ENCODE measurements around the gene CHRNA7.
"Not testable (repeated sequence)": the region's sequence is repeated elsewhere in the genome, so short reads cannot be mapped to it uniquely, and the experiment has no call there.

CHRNA7 gene

GRCh38 chr15:32209081-32209480 is 178.8 kb downstream of the CHRNA7 start:
- not testable (repeated sequence) for DNase-seq

GRCh38 chr15:32218666-32219065 is 188.4 kb downstream of the CHRNA7 start:
- no peak for DNase-seq

Measured in NCI-H446 treated with DMSO at 0.1 percent for 48 hours (cell line).